GM21423 (cell line): ENCODE data around the gene SPNS1.
"Not testable (repeated sequence)": the region's sequence is repeated elsewhere in the genome, so short reads cannot be mapped to it uniquely, and the experiment has no call there.

Experiments used
- ATAC-seq: cut with Tn5 transposase; IDR thresholded peaks from one replicate; pipeline ENCODE4 v1.9.1; 2021; ENCODE audit warnings: mild to moderate bottlenecking, moderate library complexity; ENCODE audit not compliant: unreplicated experiment

Gene SPNS1

DNA sequence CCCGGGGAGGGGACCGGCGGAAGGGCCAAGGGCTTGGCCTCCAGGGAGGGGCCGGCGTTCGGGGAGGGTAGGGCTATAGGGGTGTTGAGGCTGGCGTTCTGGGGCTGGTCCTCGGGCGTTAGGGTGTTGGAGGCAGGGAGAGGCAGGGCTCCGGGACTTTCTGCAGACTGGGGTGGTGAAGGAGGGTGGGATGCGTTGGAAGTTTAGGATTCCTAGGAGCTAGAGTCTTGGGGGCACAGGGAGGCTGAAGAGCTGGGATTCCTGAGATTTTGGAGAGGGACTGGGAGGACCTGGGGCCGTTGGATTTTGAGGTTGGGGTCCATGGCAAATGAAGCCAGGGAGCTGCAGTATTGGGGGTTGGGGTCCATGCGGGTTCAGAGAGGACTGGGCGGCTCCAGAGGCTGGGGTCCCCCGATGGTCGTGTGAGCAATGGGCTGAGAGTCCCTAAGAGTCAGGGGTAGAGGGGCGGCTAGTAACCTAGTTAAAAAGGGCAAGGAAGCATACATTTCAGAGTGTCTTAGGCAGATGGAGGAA is 23.1 kb upstream of the SPNS1 start:
- no peak for ATAC-seq

GRCh38 chr16:28958216-28958615 is 16.4 kb upstream of the SPNS1 start:
- no peak for ATAC-seq

DNA sequence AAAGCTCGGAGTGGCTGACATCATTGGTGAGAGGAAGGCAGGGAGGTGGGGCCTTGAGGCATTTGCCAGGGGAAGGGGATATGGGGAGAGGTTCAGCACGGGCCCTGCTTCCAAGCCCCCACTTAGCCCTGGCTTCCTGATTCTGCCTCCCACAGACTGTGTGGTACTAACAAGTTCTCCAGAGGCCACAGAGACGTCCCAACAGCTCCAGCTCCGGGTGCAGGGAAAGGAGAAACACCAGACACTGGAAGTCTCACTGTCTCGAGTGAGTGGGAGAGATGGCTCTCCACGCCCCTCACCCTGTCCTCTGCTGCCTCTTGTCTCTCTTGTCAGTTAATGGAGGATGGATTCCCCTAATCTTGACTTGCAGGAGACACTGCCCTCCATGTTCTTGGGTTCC is 15.7 kb upstream of the SPNS1 start:
- no peak for ATAC-seq

GRCh38 chr16:28964072-28964471 is 10.5 kb upstream of the SPNS1 start:
- no peak for ATAC-seq

DNA sequence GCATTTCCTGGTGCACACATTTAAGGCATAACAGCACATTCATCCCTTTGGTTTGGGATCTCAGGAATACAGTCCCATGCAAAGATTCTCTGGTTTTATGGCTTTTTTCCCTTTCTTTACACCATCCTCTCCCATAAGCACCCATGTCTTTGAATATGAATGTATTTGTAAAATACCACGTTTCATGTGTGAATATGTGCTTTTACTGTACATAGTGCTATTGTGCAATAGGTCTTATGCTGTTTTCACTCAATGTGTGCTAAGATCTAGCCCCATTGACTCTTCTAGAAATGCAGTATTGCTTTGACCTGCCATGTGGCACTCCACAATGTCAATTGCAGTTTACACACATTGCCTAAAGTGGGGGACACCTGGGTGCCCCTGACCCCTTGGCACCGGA is 10.1 kb upstream of the SPNS1 start:
- no peak for ATAC-seq

DNA sequence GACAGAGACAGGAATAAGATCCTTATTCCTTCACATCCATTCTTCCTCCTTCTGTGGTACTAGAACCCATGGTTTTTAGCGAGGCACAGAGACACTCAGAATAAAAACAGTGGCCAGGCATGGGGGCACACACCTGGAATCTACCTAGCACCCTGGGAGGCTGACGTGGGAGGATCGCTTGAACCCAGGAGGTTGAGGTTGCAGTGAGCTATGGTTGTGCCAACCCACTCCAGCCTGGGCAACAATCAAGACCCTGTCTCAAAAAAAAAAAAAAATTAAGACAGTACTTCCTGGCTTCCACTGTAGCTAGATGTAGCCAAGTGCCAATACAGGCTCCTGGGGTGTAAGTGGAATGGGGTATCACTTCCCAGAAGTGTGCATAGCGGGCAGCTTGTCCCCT is 7.4 kb upstream of the SPNS1 start:
- ATAC-seq = no peak

GRCh38 chr16:28969696-28970095 is 4.9 kb upstream of the SPNS1 start:
- not testable (repeated sequence) for ATAC-seq

DNA sequence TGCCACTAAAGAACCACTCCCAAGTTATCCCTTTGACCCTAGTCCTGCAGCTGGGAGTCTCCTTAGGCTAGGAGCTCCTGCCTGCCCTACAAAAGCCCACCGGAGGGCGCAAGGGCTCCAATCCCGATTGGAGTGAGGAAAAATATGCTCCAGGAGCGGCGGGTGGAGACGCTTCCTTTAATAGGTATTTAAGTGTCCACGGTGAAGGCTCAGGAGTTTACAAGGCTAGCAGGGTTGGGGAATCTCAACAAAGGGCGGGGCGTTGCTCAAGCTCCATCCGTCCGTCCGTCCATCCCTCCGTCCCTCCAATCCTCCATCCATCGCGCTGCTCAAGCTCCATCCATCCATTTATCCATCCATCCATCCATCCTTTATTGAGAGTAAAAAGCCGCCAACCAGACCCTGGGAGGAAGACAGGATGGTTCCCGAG is 556 bp upstream of the SPNS1 start:
- ATAC-seq = peak; percentile 12

DNA sequence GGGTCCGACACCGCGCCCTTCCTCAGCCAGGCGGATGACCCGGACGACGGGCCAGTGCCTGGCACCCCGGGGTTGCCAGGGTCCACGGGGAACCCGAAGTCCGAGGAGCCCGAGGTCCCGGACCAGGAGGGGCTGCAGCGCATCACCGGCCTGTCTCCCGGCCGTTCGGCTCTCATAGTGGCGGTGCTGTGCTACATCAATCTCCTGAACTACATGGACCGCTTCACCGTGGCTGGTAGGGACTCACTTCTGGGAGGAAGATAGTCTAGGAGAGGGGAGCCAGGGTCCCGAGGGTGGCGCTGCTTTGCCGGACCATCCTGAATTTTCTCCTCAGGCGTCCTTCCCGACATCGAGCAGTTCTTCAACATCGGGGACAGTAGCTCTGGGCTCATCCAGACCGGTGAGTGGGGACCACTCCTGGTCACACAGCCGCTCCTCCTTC is 601 bp downstream of the SPNS1 start:
- peak; percentile 18 for ATAC-seq

GRCh38 chr16:28977703-28978662 is 3.4 kb downstream of the SPNS1 start:
- no peak for ATAC-seq

DNA sequence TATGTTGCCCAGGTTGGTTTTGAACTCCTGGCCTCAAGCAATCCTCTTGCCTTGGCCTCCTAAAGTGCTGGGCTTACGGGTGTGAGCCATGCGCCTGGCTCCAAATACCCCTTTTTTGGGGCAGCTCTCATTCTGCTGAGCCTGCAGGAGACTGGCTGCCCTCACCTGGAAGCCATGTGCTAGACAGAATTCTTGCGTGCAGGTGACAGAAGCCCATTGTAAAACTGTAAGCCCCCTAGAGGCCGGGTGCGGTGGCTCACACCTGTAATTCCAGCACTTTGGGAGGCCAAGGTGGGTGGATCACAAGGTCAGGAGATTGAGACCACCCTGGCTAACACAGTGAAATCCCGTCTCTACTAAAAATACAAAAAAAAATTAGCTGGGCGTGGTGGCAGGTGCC is 5.8 kb downstream of the SPNS1 start:
- not testable (repeated sequence) for ATAC-seq

- ATAC-seq = no peak
Measured at GRCh38 chr16:28980929-28981328, 6.4 kb downstream of the SPNS1 start.

GRCh38 chr16:28981517-28981916 is 6.9 kb downstream of the SPNS1 start:
- no peak for ATAC-seq

- ATAC-seq = no peak
Measured at GRCh38 chr16:28982418-28982817, 7.8 kb downstream of the SPNS1 start.

DNA sequence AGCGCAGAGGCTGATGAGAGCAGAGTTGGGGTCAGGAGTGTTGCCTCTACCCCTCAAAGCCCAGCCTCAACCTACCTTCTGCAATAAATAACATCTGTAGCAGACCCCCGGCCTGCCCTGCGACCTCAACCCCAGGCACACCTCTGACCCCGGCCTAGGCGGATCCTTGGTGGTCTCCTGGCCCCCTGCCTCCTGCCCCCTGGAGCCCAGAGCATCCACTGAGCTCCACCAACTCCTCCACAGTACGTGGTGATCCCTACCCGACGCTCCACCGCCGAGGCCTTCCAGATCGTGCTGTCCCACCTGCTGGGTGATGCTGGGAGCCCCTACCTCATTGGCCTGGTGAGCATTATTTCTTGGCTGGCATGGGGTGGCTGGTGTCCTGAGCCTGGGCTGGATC is 8.4 kb downstream of the SPNS1 start:
- no peak for ATAC-seq

DNA sequence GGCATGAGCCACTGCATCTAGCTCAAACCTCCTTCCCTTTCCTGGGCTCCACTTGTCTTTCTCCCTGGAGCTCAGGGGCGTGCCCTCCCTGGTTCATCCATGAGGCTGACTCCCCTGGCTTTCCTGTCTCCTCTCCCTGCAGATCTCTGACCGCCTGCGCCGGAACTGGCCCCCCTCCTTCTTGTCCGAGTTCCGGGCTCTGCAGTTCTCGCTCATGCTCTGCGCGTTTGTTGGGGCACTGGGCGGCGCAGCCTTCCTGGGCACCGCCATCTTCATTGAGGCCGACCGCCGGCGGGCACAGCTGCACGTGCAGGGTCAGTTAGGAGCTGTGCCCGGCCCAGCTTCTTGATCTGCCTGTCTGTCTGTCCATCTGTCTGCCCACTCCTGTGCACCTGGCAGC is 9.1 kb downstream of the SPNS1 start:
- no peak for ATAC-seq

DNA sequence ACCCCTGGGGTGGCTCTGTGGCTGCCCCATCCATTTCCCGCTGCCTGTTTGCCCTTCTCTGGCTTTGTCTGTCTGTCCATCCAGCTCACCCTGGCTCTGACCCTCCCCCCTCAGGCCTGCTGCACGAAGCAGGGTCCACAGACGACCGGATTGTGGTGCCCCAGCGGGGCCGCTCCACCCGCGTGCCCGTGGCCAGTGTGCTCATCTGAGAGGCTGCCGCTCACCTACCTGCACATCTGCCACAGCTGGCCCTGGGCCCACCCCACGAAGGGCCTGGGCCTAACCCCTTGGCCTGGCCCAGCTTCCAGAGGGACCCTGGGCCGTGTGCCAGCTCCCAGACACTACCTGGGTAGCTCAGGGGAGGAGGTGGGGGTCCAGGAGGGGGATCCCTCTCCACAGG is 9.5 kb downstream of the SPNS1 start:
- no peak for ATAC-seq

DNA sequence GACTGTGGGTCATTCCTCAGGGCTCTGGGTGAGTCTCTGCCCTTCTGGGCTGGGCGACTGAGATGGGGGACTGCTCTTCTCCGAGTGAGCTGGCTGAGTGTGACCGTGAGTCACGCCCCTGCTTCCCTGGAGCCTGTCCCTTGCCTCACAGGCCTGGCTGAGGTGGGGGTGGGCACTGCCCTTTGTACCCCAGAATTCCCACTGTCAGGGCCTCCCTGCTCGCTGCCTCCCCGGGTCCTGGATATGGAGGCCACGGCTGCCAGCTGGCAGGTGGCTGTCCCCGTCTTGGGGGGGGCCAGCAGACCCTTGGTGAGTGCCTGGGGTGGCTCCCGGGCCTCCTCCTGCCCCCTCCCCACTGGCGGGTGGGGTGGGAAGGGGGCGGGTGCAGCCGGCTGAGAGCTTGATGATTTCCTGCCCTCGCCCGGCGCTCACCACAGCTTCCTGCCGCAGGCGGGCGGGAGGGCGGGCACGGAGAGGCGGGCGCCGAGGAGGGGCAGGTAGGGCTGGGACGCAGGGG is 10.1 kb downstream of the SPNS1 start, which contains the start of gene LAT:
Gene LAT, plus strand, starts transcription at position 434 of the 517 bp plus-strand sequence. CDS start 366 bp downstream, outside the sequence.
- peak; percentile 57 for ATAC-seq

GRCh38 chr16:28985211-28986041 is 10.8 kb downstream of the SPNS1 start:
- no peak for ATAC-seq

- ATAC-seq = no peak
Measured at GRCh38 chr16:28986046-28986445, 11.5 kb downstream of the SPNS1 start.

DNA sequence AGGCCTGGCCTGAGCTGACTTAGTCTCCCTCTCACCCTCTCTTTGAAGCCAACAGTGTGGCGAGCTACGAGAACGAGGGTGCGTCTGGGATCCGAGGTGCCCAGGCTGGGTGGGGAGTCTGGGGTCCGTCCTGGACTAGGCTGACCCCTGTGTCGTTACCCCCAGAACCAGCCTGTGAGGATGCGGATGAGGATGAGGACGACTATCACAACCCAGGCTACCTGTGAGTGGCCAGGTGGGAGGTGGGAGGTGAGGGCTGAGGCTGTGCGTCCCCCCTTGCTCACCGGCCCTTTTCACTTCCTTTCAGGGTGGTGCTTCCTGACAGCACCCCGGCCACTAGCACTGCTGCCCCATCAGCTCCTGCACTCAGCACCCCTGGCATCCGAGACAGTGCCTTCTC is 11.9 kb downstream of the SPNS1 start:
- no peak for ATAC-seq
